Activated CD4-positive, alpha-beta T cell treated with anti-CD3 and anti-CD28 coated beads, Interleukin-2, amount 50 U/mL, for 48 hours (primary cell): ENCODE measurements around the gene PPIP5K1.
A peak's percentile ranks its signal among the peaks of the same experiment; 100 is the strongest.

ENCODE experiments used
- DNase-seq, 2 experiments: peaks; one replicate each; pipeline ENCODE4 v3.0.0-alpha.2; 2020

Gene PPIP5K1

DNA sequence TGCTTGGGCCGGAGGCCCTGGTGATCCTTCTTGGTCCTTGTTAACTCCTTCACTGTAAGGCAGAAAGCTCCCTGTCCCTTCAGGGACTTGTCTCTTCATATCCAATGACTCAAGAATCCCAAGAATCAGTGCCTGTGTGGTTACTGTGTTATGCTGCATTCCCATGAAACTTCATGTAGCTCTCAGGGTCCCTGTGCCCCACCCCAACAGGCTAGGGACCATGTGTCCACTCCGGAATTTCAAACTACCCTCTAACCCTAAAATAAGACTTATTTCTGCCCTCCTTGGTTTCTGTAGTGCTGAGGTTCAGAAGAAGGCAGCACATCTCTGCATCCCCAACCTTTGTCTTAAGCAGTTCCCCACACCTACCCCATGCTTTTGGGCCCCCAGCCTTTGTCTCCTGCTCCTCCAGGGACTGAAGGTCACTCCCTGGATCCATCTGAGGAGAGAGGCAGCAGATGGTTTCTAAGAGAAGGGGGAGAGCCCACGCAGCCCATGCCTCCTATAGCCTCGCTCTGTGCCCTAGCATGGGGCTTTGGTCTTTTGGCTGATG lies 73.1 kb downstream of the PPIP5K1 start:
- DNase-seq, result no peak

DNA sequence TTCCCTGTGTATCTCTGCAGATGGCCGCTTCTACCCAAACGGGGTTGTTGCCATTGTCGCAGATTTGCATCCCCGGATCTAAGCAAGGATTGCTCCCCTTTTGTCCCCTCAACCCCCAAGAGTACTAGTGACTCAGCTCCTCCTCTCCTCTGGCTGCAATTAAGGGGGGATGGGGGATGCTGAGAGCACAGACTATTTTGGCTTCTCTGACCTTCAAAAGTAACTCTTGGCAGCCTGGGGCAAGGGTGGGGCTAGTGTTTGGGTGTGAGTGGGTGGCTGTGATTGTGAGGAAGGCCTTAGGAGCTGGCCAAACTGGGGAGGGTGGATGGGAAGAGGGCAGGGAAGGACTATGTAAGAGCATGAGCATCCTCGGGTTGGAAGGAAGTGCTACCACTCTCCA lies 73.8 kb downstream of the PPIP5K1 start:
- no peak for DNase-seq

DNA sequence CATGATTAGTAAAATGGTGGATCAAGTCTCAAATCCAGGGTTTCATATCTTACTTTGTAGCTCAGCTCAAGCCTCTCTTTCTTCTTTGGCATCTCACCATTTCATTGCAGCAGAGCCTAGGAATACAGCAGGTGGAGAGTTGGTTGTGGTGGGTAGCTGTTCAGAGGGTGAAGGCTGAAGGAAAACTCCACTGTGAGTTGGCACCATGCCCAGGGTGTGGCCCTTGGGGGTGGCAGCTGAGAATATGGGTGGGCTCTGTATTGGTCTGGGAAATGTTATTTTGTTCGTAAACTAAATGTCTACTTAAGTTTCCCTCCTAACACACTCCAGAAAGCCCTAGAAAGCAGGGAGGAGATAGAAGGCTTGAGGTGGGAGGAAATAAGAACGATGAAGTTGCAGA lies 74.3 kb downstream of the PPIP5K1 start:
- no peak for DNase-seq

DNA sequence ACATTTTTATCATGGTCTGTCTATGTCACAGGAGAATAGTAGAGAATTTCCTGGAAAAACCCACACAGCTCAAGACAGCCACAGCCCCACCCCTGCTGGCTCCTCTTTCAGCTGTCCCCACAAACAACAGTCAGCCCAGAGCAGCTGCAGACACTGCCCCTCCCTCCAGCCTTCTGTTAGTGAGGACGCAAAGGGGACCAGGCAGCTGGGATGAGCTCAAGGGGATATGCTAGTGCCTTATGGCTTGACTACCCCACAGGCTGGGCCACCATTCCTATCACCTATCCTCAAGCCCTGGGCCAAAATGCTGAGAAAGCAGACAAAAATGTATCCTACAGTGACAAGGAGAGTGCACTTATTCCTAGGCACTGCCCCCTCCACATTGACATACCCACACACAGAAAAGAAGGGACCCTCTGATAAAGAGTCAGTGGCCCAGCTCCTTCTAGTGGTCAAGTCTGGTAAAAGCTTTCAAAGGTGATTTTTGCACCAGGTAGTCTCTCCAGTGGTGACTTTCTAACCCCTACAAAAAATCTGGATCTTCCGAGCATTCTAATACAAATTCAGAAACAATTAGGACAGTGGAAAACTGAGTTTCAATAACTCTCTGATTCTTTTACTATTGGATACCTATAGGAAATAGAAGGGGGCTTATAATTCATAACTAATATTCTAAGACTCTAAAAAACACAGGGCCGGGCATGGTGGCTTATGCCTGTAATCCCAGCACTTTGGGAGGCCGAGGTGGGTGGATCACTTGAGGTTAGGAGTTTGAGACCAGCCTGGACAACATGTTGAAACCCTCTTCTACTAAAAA lies 75.6 kb downstream of the PPIP5K1 start:
- peak; percentile 11 to 14 for DNase-seq

DNA sequence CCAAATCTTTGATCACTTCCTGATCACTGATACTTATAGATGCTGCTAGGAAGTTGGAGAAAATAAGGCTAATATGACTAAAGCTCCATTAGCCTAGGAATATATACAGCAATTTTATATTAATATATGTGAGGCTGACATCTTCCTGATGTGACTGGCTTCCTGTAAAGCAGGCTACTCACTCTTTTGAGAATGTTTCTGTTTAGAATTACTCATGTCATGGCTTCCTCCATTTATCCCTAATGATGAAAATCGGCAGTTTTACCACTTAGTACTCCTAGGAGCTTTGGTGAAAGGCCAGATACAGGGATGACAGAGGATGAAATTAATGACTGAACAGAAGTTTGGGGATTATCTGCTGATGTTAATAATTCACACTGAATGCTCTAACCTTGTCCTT lies 76.5 kb downstream of the PPIP5K1 start:
- DNase-seq, result no peak

DNA sequence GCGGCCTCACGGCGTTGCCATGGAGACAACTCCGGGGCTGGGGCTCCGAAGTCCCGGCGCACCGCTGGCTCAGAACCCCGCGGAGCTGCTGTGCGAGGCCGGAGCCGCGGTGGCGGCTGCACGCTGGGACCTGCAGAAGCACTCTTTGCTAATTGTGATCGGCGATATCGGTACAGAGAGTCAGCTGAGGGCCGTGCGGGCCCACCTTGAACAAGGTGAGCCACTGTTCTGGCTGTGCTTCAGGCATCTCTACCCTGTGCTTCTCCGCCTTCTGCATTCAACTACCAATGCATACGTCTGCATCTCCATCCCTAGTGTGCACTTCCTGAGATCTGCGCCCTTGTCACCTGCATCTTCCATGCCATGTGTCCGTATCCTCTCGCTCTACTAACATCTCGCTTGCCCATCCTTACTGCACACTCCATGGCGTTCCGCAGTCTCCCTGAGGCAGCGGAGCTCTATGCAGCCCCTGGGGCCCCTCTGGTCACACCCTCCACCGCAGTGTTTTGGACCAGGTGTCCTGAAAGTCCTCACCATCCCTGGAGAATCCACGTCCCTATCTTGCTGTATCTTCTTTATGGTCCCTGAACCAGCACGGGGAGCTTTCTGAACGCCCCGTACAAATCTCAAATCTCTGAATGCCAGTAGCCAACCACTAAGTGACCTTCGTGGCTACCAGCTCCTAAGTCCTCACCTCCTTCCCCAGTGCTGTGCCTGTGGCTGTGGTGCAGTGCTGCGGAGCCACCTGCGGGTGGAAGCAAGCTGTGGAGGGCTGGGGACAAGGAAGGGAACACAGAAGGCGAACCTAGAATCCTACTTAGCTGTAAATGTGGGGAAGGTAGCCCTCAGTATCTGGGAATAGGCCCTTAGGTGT lies 78.8 kb downstream of the PPIP5K1 start:
- peak; percentile 16 to 21 for DNase-seq

DNA sequence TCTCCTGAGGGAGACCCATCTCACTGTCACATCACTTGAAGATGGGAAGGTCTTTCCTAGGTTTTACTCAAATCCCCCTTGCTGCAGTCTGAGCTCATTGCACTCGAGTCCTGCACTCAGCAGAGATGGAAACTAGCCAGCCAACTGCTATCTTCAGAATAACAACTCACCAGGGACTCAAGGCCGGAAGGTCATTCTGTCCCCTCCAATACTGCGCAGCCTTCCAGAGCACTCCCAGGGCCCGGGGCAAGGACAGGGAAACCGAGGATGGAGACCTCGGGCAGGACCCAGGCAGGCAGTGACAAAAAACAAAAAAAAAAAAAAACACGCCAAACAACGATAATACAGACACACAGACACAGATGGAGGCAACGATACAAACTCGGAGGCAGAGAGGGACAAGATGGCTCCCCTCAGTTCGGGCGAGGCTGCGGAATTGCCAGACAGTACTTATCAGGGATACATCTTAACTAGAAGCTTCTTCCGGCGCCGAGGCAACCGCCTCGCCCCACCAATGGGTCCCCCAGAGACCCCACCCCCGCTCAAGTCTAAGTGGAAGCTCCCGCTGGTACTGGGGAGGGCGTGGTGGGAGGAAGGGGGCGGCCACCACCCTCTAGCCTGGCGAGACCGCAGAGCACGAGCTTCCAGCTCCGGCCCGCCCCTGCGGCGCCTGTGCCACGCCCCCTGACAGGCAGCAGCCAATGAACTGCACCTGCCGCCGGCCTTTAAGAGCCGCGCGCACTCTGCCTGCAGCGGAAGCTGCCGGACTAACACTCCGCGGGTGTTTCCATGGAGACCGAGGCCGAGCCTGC lies 79.6 kb downstream of the PPIP5K1 start:
- peak; percentile 96 to 98 for DNase-seq

DNA sequence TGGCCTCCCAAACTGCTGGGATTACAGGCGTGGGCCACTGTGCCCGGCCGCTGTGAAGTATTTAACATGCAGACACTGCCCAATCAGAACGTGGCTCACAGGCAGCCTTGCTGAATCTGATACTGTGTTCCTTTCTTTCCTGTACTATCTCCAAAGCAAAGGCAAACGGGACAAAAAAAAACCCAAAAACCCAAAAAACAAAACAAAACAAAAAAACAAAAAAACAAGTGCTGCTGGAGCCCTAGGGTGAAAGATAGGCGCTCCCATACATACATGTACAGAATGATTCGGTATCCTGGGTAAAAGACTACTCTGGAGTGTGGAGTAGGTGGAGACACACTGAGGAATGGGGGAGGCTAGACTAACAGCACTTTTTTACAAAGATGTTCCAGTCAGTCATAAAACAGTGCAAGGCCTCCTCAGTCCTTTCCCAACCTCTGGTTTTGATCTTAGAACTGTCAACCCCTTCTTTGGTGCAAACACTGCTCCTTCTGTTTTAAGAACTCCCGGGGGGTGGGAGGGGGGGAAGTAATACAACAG lies 80.3 kb downstream of the PPIP5K1 start:
- DNase-seq, result no peak

DNA sequence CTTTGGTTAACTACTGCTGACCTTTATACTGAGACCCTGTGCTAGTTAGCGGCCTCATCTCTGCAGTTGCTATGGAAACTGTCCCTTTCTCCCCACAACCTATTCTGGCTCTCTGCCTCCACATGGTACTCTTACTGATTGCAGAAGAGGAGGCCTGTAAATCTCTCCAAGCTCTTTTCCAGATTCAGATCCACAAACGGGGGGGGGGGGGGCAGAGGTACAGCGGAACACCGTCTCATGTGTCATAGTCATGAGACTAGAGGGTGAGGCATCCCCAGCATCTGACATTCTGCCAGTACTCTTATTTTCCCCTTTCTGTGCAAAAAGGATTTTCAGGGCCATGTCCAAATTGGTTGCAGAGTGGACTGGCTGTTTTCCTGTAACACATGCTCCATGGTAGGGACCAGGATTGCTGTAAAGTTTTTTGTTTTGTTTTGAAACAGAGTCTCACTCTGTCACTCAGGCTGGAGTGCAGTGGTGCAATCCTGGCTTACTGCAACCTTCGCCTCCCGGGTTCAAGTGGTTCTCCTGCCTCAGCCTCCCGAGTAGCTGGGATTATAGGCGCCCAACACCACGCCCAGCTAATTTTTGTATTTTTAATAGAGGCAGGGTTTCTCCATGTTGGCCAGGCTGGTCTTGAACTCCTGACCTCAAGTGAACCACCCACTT lies 80.9 kb downstream of the PPIP5K1 start:
- no peak for DNase-seq

DNA sequence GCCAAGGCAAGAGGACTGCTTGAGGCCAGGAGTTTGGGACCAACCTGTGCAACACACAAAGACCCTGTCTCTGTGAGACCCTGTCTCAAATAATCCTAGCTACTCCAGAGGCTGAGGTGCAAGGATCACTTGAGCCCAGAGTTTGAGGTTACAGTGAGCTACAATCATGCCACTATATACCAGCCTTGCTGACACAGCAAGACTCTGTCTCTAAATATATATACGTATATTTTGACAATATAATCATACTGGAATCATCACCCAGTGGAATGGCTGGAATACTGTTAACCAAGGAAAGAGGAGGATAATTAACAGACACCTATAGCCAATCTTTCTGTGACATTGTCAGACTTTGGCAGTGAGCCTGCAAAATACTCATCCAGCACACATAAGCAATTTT lies 81.6 kb downstream of the PPIP5K1 start:
- DNase-seq, result no peak

DNA sequence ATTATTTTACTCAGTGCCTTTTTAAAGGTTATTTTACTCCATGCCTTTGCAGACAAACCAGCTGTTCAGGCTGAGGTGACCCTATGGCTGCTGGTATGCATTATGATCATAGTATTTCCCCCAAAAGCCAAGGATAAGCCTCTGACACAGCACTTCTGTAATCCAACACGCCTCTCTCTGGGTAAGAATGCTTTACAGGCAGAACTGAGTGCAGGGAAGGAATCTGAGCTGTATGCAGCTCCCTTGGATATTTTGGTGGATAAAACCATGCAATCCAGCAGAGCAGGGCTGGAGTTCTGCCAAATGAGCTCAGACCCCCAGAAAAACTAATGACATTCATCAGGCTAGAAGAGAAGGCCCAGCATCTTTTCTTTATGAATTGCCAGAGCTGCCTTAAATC lies 84.3 kb downstream of the PPIP5K1 start:
- no peak for DNase-seq

DNA sequence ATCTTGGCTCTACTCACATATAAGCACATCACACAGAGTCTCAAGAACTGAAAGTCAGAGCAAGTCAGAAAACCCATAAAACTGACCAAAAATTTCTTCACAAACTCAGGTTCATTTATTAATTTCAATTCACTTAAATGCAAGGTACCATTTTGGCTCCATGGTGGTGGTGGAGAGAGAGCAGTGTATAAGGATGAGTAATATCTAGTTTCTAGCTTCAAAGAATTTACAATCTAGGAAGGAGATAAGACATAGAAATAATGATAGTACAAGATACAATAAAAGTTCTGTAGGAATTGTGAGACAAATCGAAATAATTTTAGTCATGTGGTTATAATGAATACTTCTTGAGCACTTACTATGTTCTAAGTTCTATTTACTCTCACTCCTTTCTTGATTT lies 90.4 kb downstream of the PPIP5K1 start:
- DNase-seq, result no peak

DNA sequence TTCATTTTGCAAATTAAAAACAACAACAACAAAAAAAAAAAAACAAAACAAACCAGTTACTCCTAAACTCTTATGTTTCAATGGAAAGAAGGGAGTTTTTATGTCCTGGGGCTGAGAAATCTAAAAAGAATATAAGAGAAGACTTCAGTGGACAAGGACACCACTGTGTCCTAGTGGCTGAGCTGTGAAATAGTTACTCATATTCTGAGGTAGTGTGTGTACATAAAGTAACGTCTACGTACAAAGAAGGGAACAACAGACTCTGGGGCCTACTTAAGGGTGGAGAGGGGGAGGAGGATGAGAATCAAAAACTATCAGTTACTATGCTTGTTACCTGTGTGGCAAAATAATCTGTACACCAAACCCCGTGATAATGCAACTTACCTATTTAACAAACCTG lies 91.0 kb downstream of the PPIP5K1 start:
- DNase-seq, result no peak

DNA sequence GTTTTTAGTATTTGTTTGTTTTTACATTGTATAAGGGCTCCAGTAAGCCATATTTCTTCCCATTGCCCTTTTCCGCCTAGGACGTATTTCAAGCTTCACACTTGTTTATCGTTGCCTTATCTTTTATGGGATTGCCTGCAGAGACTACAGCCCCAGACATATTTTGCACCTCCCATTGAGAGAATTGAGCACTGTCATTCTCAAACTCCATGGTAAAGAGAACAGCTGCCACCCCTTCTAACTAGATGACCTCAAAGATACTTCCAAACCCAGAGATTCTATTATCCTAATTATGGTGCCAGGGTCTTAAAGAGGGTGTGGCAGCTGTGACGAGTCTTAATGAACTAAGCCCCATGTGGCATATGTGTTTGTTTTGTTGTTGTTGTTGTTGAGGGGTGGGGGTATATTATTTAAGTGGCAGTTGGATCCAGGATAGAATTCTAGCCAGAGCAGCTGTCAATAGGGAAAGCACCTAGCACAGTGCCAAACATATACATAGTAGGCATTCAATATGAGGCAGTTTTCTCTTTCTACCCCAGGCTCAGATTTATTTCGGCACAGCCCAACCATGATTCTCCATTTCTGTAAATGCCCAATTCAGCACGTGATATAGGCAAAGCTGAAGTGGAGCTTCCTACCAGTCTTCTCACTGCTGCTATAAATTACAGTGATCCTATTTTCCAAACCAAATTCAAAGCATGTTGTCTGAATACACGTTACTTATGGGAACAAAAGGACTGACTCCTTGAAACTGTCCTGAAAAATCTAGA lies 96.1 kb downstream of the PPIP5K1 start:
- DNase-seq, result no peak

DNA sequence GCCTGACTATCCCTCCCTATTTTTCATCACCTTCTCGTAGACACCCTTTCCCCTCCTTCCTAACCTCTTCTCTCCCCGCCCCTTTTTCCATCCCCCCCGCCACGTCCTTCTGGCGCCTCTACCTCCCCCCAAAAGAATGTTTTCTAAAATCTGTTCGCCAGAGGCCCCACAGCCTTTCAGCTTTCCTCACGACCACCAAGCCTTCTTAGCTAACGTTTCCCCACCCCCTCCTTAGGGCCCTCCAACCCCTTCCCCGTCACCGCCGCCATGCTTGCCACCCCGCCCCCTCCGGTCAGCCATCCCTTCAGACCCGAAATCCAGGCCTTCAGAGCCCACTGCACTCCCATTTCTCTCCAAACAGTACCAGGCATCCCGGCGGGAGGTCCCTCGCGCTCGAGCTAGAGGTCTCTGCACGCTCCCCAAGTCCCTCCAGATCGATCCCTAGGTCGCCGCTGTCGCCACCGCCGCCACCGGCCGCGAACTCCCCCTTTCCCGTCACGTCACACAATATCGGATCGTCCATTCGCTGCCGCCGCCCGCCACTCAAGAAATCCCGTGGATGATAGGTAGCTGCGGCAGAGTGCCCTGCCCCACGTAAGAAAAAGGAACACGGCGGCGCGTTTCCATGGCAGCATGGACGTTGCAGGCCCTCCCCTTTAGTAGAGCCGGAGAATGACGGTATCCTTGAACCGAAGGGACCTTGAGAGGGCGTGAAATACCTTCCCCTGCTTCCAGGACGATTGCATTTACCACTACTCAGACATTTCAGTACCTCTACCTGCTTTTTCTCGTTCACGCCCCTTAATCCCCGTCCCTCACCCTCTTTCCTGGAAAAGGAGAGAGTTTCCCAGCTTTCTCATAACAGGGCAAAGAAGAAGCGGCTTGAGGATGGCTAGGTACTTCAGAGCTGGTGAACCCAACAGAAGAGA lies 97.1 kb downstream of the PPIP5K1 start, which contains the start of gene TP53BP1:
TP53BP1 (minus strand) TSS at position 484 of the 929 bp plus-strand sequence; CDS start at position 371, 113 bp downstream.
- peak; percentile 94 to 97 for DNase-seq

DNA sequence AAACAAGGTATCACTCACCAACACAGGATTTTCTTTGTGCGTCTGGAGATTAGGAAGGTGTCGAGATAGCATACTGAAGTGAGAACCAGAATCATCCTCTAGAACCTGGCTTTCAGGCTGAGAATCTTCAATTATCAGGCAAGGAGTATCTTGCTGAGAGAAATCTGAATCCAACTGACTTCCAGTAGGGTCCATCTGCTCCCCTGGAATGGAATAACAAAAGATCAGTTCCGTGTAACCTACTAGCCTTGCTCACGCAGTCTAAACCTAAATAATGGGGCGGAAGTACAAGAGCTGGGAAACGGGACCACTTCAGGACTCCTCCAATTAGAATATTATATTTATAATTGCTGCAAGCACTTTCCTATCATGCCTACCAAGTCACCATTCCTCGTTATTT lies 97.7 kb downstream of the PPIP5K1 start:
- DNase-seq, result no peak

DNA sequence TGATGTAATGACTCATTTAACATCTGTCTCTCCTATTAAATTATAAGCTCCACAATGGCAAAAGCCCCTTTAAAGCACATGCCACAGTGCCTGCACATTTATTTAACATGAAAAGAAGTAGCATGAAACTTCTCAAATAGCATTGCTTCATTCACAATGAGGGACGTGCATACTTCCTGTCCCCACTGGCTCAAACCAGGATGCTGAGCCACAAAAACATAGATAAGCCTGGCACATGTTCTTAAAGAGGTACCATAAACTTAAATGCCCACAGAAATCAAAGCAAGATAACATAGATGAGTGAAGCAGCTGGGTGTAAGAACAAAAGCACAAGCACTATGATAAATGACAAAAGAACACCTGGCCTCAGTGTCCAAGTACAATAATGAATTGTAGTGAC lies 100.8 kb downstream of the PPIP5K1 start:
- no peak for DNase-seq

DNA sequence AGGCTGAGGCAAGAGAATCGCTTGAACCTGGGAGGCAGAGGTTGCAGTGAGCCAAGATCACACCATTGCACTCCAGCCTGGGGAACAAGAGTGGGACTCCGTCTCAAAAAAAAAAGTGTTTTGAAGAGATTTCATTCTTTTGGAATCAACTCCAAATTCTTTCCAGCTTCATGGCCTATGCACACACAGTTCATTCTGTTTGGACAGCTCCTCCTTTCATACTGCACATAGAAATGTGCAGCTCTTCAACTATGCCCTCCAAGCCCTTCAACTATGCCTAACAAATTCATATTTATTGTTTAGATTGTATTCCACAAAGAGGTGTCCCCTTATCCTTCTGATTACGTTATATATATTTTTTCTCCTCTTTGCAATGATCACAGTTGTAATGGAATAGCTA lies 101.2 kb downstream of the PPIP5K1 start:
- no peak for DNase-seq

DNA sequence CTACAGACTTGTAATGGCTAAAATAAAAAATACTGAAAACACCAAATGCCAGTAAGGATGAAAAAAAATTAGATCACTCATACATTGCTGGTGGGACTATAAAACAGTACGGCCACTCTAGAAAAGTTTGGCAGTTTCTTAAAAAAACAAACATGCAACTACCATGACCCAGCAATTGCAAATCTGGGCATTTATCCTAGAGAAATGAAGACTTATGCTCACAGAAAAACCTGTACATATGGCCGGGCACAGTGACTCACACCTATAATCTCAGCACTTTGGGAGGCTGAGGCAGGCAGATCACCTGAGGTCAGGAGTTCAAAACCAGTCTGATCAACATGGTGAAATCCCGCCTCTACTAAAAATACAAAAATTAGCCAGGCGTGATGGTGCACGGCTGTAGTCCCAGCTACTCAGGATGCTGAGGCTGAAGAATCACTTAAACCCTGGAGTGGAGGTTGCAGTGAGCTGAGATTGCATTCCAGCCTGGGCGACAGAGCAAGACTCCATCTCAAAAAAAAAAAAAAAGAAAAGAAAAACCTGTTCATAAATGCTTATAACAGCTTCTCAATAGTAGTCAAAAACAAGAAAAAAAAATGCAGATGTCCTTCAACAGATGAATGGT lies 102.6 kb downstream of the PPIP5K1 start:
- DNase-seq, result no peak
